SU-DHL-6 (cell line): ENCODE data around the gene ISG20.

Source experiments
- H2AFZ ChIP-seq: fragments of 200-600 bp; sonication (generic); 2 replicates; pipeline ENCODE4 v1.6.1; 2014; ENCODE audit warnings: low read depth, mild to moderate bottlenecking, moderate library complexity, mixed read lengths, antibody characterized with exemption, low read length; ENCODE audit not compliant: severe bottlenecking
- H3F3A ChIP-seq: fragments of 200-600 bp; shearing (Covaris generic); 2 replicates; pipeline ENCODE4 v1.6.0; 2016; ENCODE audit warnings: antibody characterized with exemption, mild to moderate bottlenecking; ENCODE audit not compliant: insufficient read depth
- H3K27ac ChIP-seq: fragments of 200-600 bp; sonication (generic); 2 replicates; pipeline ENCODE4 v1.5.1; 2016; ENCODE audit warnings: low read depth, mild to moderate bottlenecking, low read length, moderate library complexity, mixed read lengths
- H3K27me3 ChIP-seq: fragments of 200-600 bp; sonication (generic), shearing (Covaris generic); 2 replicates; pipeline ENCODE4 v1.6.0; 2014; ENCODE audit warnings: mild to moderate bottlenecking, low read length
- H3K36me3 ChIP-seq: fragments of 200-600 bp; sonication (generic); 2 replicates; pipeline ENCODE4 v1.6.1; 2014; ENCODE audit warnings: mild to moderate bottlenecking, low read length, mixed read lengths
- H3K4me2 ChIP-seq: fragments of 300-600, 200-600 bp; shearing (Covaris generic), sonication (generic); 2 replicates; pipeline ENCODE4 v1.6.0; 2014; ENCODE audit warnings: low read length, low read depth, mild to moderate bottlenecking; ENCODE audit not compliant: poor library complexity, severe bottlenecking
- H3K4me3 ChIP-seq: fragments of 200-600 bp; sonication (generic); 2 replicates; pipeline ENCODE4 v1.5.1; 2014; ENCODE audit warnings: antibody characterized with exemption, low read length, mild to moderate bottlenecking, mixed read lengths; ENCODE audit not compliant: insufficient read depth, poor library complexity, severe bottlenecking
- H3K79me2 ChIP-seq: fragments of 200-600 bp; sonication (generic); 2 replicates; pipeline ENCODE4 v1.6.1; 2014; ENCODE audit warnings: mild to moderate bottlenecking, low read length, moderate library complexity; ENCODE audit not compliant: insufficient read depth
- H3K9ac ChIP-seq: fragments of 200-600 bp; sonication (generic); 2 replicates; pipeline ENCODE4 v1.7.0; 2014; ENCODE audit warnings: mild to moderate bottlenecking, low read length
- H3K9me2 ChIP-seq: fragments of 200-600 bp; sonication (generic); replicated peaks from 2 replicates; pipeline ENCODE4 v1.6.1; 2014; ENCODE audit warnings: low read length; ENCODE audit not compliant: insufficient read depth
- H3K9me3 ChIP-seq: fragments of 200-600 bp; sonication (generic); 2 replicates; pipeline ENCODE4 v1.6.1; 2014; ENCODE audit warnings: low read length, mixed read lengths; ENCODE audit not compliant: insufficient read depth
- H4K20me1 ChIP-seq: fragments of 200-600 bp; sonication (generic); 2 replicates; pipeline ENCODE4 v1.6.1; 2014; ENCODE audit warnings: low read depth, mild to moderate bottlenecking, antibody characterized with exemption, low read length, moderate library complexity, mixed read lengths
- CTCF ChIP-seq: fragments of 200-600 bp; sonication (generic); IDR thresholded peaks from one replicate; pipeline ENCODE4 v1.5.1; 2017; ENCODE audit warnings: antibody characterized with exemption, mild to moderate bottlenecking, low read length, moderate library complexity; ENCODE audit not compliant: insufficient read depth, poor library complexity, severe bottlenecking
- EZH2phosphoT487 ChIP-seq: fragments of 200-600 bp; sonication (generic), shearing (Covaris generic); conservative IDR thresholded peaks from 2 replicates; pipeline ENCODE4 v1.6.1; 2018; ENCODE audit warnings: mild to moderate bottlenecking, antibody characterized with exemption, low read length, moderate library complexity, mixed read lengths

ISG20 gene

GRCh38 chr15:88635318-88635717 is 3.5 kb upstream of the ISG20 start:
- peak overlapping the region; percentile 72 for H3K27ac ChIP-seq
- TF ChIP-seq EZH2phosphoT487 (no peak), CTCF (no peak)

GRCh38 chr15:88636050-88636449 is 2.8 kb upstream of the ISG20 start:
- Histone ChIP-seq H3F3A (peaks cover 23% of the 10 kb centered on the region), H3K36me3 (no peaks in the 10 kb centered on the region), H3K27ac (peak overlapping the region; percentile 72; the same call in 1 of the 2 replicates), H3K9me2 (no peaks in the 10 kb centered on the region), H3K9ac (no peak overlapping the region), H2AFZ (no peak overlapping the region), H4K20me1 (no peaks in the 10 kb centered on the region), H3K4me2 (no peak overlapping the region), H3K4me3 (no peak overlapping the region), H3K27me3 (no peaks in the 10 kb centered on the region), H3K79me2 (no peaks in the 10 kb centered on the region), H3K9me3 (no peaks in the 10 kb centered on the region)
- TF ChIP-seq CTCF (no peak), EZH2phosphoT487 (no peak)

More at GRCh38 chr15:88635318-88635717, 3.5 kb upstream of the ISG20 start:
- H4K20me1 ChIP-seq: no peaks in the 10 kb centered on the region
- no peaks in the 10 kb centered on the region for H3K36me3 ChIP-seq
- no peak overlapping the region for H3K9ac ChIP-seq
- no peak overlapping the region for H3K4me3 ChIP-seq
- no peaks in the 10 kb centered on the region for H3K9me2 ChIP-seq
- H3K79me2 ChIP-seq: no peaks in the 10 kb centered on the region
- H3F3A ChIP-seq: peaks cover 22% of the 10 kb centered on the region
- no peak overlapping the region for H2AFZ ChIP-seq
- no peaks in the 10 kb centered on the region for H3K9me3 ChIP-seq
- peak overlapping the region; percentile 39 for H3K4me2 ChIP-seq
- no peaks in the 10 kb centered on the region for H3K27me3 ChIP-seq

- H3K79me2 ChIP-seq: no peaks in the 10 kb centered on the region
- no peak overlapping the region for H2AFZ ChIP-seq
- H3K27ac ChIP-seq: no peak overlapping the region
- H3K9me3 ChIP-seq: no peaks in the 10 kb centered on the region
- H3K9ac ChIP-seq: no peak overlapping the region
- no peaks in the 10 kb centered on the region for H4K20me1 ChIP-seq
- no peaks in the 10 kb centered on the region for H3K27me3 ChIP-seq
- peaks cover 26% of the 10 kb centered on the region for H3F3A ChIP-seq
- no peaks in the 10 kb centered on the region for H3K9me2 ChIP-seq
- no peak overlapping the region for H3K4me2 ChIP-seq
- H3K4me3 ChIP-seq: no peak overlapping the region
- no peak for TF ChIP-seq CTCF
- TF ChIP-seq EZH2phosphoT487: no peak
- no peaks in the 10 kb centered on the region for H3K36me3 ChIP-seq
Observed at GRCh38 chr15:88636654-88637053, 2.2 kb upstream of the ISG20 start.

GRCh38 chr15:88637436-88637835 is 1.4 kb upstream of the ISG20 start:
- no peak overlapping the region for H3K27ac ChIP-seq
- peaks cover 30% of the 10 kb centered on the region for H3F3A ChIP-seq
- no peak overlapping the region for H3K9ac ChIP-seq
- H3K79me2 ChIP-seq: no peaks in the 10 kb centered on the region
- H4K20me1 ChIP-seq: no peaks in the 10 kb centered on the region
- no peaks in the 10 kb centered on the region for H3K9me3 ChIP-seq
- no peaks in the 10 kb centered on the region for H3K36me3 ChIP-seq
- H3K4me2 ChIP-seq: no peak overlapping the region
- H3K4me3 ChIP-seq: no peak overlapping the region
- no peak overlapping the region for H2AFZ ChIP-seq
- TF ChIP-seq CTCF: no peak
- TF ChIP-seq EZH2phosphoT487: no peak
- no peaks in the 10 kb centered on the region for H3K9me2 ChIP-seq
- H3K27me3 ChIP-seq: no peaks in the 10 kb centered on the region
